RPMI8226 (cell line): ENCODE measurements around the gene PRAMEF8.
"Not testable (repeated sequence)": the region's sequence is repeated elsewhere in the genome, so short reads cannot be mapped to it uniquely, and the experiment has no call there.

Experiments used
- DNase-seq: peaks from one replicate; pipeline ENCODE4 v3.0.0-alpha.2; 2015

Gene PRAMEF8

DNA sequence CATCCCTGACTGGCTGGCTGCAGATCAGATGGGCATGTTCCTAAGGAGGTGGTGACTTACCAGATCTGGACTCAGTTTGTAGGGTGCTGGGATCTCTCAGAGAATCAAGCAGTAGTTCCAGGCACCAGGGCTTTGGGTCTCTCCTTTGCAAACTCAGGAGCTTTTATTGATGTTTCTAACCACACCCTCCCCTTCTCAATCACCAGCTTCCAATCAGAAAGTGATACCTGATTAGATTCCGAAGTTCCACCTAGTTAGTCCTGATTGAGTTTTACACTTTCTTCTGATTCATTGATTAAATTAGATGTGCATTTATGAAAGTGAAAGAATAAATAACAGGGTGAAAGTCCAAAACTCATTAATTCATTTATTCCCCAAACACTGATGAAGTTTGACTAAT, at the start of gene PRAMEF8:
PRAMEF8 (minus strand) TSS at position 101 of the 400 bp plus-strand sequence. CDS start 1,046 bp downstream, outside the sequence.
- DNase-seq = not testable (repeated sequence)

DNA sequence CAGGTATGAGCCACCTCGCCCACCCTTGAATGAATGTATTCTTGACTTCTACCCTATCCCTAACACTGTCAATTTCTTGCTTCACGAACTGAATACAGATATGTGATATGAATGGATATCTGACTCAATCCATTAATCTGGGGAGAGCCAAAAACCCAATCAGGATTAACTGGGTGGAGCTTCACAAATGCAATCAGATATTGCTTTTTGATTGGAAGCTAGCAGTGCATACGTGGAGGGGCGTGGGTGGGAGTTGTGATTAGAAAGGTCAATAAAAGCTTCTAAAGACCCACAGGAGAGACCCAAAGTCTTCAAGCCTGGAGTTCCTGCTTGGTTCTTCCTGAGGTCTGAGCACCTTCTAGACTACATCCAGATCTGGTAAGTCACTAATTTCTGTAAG, 30.3 kb upstream of the PRAMEF8 start, which contains the start of gene PRAMEF15:
PRAMEF15 (plus strand) TSS at position 301 of the 400 bp plus-strand sequence. CDS start 2,827 bp downstream, outside the sequence.
- DNase-seq = not testable (repeated sequence)

DNA sequence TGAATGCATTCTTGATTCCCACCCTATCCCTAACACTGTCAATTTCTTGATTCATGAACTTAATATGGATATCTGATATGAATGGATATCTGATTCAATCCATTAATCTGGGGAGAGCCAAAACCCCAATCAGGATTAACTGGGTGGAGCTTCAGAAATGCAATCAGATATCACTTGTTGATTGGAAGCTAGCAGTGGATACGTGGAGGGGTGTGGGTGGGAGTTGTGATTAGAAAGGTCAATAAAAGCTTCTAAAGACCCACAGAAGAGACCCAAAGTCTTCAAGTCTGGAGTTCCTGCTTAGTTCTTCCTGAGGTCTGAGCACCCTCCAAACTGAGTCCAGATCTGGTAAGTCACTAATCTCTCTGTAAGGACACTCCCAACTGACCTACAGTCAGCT, 18.3 kb upstream of the PRAMEF8 start, which contains the start of gene PRAMEF33:
PRAMEF33 (plus strand) TSS at position 301 of the 400 bp plus-strand sequence. CDS start 2,416 bp downstream, outside the sequence.
- not testable (repeated sequence) for DNase-seq

DNA sequence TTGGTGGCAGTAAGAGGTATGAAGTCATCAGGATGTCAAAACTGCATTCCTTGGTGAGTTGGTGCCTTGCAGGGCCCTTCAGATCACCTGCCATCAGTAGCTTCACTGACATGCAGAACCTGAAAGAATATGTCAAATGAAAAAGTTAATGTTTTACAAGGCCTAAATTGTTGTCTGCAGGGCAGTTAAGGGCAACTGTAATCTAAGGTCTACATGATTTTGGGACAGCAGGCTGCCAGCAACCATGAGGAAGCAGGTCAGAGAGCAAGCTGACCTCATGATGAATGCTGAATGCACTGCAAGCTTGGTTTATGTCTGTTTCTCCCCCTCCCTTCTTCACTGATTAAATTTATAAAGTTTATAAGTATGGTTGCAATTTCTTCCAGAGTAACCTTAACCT, 17.3 kb upstream of the PRAMEF8 start:
- not testable (repeated sequence) for DNase-seq

DNA sequence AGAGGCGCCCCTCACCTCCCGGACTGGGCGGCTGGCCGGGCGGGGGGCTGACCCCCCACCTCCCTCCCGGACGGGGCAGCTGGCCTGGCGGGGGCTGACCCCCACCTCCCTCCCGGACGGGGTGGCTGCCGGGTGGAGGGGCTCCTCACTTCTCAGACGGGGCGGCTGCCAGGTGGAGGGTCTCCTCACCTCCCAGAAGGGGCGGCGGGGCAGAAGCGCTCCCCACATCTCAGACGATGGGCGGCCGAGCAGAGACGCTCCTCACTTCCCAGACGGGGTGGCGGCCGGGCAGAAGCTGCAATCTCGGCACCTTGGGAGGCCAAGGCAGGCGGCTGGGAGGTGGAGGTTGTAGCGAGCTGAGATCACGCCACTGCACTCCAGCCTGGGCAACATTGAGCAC, 13.8 kb upstream of the PRAMEF8 start:
- DNase-seq = not testable (repeated sequence)

DNA sequence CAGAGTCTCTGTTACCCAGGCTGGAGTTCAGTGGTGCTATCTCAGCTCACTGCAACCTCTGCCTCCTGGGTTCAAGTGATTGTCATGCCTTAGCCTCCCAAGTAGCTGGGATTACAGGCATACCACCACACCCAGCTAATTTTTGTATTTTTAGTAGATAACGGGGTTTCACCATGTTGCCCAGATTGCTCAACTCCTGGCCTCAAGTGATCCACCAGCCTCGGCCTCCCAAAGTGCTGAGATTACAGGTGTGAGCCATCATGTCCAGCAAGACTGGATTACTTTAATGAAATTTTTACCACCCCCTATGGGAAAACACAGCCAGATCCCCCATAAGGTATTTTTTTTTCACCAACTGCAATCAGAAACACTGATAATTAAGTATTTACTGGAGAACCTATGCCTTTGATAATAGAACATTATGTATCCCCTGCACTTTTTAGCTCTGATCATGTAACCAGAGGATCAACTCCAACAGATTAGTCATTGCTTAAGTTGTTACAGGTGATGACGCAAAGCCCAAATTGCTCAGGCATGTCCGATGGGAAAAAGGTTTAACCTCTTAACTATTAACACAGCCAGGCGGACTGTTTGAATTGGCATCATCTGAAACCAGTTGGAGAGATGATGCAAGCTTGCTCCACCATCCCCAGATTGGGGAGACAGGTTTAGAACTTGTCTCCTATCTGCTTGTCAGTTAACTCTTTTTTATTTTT, 12.4 kb upstream of the PRAMEF8 start:
- DNase-seq = not testable (repeated sequence)

DNA sequence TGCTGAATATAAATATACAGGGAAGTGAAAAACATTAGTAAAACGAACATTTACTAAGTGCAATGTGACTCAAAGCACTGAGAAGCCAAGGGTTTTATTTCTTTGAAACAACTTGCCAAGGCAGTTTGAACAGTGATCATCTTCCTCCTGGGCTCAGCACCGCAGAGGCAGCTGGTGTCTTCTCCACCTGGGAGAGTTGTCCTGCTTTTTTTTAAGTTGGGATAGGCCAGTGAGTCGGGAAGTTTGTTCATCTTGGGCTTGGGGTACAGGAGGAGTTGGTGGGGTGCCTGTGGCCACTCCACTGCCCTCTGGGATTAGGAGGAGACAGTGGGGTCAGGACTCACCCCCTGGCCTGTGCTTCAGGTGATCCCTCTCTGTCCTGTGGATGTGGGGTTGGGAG, 4.1 kb upstream of the PRAMEF8 start:
- peak; percentile 2 for DNase-seq

DNA sequence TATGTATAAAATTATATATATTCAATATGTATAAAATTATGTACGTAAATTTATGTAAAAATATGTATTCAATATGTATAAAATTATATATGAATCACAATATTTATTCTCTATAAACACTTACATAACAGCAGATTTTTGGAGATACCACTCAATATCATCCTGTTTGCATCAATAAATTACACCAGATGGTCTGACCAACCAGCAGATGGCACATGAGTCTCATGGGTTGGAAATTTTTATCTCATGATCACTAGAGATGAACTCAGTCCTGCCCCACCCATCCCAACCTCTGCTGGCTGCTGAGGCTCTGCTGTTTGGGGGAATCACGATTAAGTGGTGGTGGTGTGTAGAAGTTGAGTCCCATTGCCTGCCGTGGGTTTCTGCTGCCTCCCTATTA, 5.3 kb downstream of the PRAMEF8 start:
- DNase-seq = peak; percentile 16

DNA sequence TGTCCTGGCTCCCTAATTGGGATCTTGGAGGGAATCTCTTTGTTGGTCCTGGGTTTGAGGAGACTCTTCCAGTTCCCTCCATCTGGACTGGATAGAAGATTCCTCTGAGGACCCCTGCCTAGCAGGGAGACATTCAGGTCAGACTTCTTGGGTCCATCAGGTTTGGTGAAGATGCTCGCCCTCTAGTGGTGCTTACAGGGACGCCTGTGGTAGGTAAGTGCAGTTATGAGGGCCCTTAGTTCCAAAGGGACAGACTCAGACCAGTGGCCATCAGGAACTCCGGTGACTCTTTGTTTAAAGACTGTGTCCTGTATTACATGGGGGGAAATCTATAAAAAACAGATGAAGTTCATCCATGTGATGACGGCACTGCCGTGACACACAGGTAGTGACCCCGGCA, 7.9 kb downstream of the PRAMEF8 start:
- DNase-seq = peak; percentile 2

DNA sequence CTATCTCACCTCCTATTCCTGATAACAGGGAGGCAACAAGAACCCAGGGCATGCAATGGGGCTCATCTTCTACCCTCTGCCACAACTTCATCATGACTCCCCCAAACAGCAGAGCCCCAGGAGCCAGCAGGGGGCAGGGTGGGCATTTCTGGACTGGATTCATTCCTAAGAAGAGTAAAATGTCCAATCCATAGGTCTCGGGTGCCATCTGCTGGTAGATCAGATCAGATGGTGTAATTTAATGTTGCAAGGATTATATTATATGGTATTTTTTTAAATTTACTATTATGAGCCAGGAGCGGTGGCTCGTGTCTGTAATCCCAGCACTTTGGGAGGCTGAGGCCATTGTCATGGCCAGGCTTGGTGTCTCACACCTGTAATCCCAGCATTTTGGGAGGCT, 19.8 kb downstream of the PRAMEF8 start:
- DNase-seq = not testable (repeated sequence)

DNA sequence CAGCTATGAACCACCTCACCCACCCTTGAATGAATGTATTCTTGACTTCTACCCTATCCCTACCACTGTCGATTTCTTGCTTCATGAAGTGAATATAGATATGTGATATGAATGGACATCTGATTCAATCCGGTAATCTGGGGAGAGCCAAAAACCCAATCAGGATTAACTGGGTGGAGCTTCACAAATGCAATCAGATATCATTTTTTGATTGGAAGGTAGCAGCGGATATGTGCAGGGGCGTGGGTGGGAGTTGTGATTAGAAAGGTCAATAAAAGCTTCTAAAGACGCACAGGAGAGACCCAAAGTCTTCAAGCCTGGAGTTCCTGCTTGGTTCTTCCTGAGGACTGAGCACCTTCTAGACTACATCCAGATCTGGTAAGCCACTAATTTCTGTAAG, 31.0 kb downstream of the PRAMEF8 start, which contains the start of gene PRAMEF5:
PRAMEF5 (plus strand) TSS at position 301 of the 400 bp plus-strand sequence. CDS start 5,071 bp downstream, outside the sequence.
- not testable (repeated sequence) for DNase-seq

DNA sequence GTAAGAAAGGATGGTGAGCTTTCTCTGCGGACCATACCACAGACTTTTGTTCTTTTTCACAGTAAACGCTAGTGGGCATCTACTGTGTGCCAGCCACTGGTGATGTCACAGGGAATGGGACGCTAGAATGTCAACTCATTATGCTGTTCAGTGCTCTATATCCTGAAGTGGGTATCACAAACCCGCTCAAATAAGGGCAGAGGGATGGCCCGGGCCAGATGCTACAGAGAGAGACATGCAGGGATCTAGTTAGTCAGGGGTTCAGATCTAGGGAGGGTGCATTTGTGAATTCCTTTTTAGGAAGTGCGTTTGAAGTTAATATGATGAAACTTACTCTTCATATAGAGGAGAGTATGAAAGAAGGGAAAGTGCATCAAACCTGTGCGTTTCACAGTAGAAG, 37.8 kb downstream of the PRAMEF8 start:
- DNase-seq = not testable (repeated sequence)

DNA sequence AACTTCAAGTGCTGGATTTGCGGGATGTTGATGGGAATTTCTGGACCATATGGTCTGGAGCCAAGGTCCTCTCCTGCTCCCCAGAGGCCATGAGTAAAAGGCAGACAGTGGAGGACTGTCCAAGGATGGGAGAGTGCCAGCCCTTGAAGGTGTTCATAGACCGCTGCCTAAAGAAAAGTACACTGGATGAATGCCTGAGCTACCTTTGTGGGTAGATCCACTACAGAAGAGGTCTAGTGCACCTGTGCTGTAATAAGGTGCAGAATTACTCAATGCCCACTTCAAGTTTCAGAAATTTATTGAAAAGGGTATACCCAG, 38.4 kb downstream of the PRAMEF8 start:
- DNase-seq = peak; percentile 46

DNA sequence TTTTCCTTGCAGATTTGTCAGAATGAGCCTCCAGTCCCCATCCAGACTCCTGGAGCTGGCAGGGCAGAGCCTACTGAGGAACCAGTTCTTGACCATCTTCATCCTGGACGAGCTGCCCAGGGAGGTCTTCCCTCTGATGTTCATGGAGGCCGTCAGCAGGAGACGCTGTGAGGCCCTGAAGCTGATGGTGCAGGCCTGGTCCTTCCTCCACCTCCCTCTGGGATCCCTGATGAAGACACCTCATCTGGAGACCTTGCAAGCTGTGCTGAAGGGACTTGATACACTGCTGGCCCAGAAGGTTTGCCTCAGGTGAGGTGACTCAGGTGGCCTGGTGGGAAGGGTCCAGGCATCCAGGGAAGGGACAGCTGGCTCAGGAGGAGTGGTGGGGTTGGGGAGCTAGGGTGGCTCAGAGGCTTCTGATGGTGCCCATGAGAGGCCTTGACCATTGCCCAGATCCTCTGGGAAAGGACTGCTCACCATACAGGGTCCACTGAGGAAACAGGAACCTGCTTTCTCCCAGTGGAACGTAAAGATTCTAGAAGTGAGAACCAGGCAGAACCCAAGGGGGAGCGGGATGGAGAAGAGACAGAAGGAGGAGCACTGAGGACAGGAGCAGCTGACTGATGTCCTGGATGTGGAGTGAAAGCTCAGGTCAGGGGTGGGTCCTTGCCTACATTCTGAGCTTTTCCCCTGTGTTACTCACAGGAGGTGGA, 38.9 kb downstream of the PRAMEF8 start:
- DNase-seq = not testable (repeated sequence)

DNA sequence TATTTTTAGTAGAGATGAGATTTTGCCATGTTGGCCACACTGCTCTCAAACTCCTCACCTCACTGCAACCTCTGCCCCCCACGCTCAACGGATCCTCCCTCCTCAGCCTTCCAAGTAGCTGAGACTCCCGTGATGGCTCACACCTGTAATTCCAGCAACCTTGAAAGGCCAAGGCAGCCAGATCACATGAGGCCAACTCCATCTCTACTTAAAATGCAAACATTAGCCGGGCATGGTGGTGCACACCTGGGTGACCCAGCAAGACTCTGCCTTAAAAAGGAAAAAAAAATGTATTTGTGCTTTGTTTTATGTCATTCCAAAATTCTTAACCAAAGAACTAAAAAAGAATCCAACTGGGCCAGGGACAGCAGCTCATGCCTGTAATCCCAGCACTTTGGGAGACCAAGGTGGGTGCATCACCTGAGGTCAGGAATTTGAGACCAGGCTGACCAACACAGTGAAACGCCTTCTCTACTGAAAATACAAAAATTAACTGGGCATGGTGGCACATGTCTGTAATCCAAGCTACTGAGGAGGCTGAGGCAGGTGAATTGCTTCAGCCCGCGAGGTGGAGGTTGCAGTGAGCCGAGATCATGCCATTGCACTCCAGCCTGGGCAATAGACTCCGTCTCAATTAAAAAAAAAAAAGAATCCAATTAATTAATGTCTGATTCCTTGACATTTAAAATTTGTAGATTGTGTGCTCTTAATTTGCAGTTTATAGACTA, 41.2 kb downstream of the PRAMEF8 start:
- not testable (repeated sequence) for DNase-seq

DNA sequence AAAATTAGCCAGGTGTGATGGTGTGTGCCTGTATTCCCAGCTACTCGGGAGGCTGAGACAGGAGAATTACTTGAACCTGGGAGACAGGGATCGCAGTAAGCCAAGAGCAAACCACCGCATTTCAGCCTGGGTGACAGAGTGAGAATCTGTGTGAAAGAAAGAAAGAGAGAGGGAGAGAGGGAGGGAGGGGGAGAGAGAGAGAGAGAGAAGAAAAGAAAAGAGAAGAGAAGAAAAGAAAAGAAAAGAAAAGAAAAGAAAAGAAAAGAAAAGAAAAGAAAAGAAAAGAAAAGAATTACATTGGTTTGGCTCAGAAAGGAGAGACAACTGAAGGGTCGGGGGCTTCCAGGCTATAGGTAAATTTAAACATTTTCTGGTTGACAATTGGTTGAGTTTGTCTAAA, 45.3 kb downstream of the PRAMEF8 start:
- not testable (repeated sequence) for DNase-seq

DNA sequence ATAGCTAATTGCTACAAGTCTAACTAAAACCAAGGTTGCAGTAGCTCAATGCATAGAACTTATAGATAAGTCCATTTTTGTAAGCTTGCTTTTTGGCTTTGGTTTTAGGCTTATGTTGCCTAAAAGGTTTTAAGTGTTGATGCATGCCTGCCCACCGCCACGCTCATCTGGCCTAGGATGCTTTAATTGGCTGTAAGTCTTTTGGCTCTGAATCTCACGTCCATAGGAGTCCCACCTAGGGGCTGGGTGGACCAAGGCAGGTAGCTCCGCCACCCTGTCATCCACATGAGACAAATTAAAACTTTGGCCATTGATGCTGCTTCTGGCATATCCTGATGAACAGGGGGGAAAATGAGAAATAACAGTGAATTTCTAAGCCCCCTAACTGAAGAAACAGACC, 47.4 kb downstream of the PRAMEF8 start:
- DNase-seq = peak; percentile 49

DNA sequence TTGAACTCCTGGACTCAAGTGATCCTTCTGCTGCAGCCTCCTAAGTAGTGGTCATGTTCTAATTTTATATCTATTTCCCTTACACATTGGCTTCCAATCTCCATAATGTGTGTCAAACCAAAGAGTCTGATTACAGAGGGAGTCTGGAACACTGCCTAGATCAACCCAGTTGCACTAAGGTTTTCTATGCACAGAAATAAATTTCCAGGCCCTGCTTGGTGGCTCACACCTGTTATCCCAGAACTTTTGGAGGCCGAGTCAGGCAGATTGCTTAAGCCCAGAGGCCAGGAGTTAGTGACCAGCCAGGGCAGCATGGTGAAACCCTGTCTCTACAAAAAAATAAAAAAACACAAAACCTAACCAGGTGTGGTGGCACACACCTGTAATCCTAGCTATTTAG, 50.9 kb downstream of the PRAMEF8 start:
- DNase-seq = peak; percentile 63

DNA sequence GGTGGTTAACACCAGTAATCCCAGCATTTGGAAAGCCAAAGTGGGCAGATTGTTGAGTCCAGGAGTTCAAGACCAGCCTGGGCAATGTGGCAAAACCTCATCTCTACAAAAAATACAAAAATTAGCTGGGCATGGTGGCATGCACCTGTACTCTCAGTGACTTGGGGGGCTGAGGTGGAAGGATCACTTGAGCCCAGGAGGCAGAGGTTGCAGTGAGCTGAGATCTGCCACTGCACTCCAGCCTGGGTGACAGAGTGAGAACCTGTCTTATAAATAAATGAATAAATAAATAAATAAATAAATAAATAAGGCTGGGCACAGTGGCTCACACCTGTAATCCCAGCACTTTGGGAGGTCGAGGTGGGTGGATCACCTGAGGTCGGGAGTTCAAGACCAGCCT, 52.9 kb downstream of the PRAMEF8 start:
- not testable (repeated sequence) for DNase-seq
